H1 (cell line): ENCODE measurements around the gene PHRF1.

Experiments
- BCL11A ChIP-seq, 2 experiments: IDR thresholded peaks; one replicate each; pipeline ENCODE4 v1.6.1; 2011; ENCODE audit warnings: low read depth in 2 of 2, low read length in 2 of 2, mild to moderate bottlenecking in 2 of 2
- JUN ChIP-seq: IDR thresholded peaks from 2 replicates; pipeline ENCODE4 v1.6.1; 2011; ENCODE audit warnings: low read depth, mild to moderate bottlenecking, improper control_type of control experiment, low read length
- POLR2A ChIP-seq, 2 experiments: IDR thresholded peaks; 1 replicate in 1 of 2; 2 replicates in 1 of 2; pipeline ENCODE4 v1.6.1; 2011; ENCODE audit warnings: low read depth in 2 of 2, low read length in 2 of 2, mild to moderate bottlenecking in 2 of 2; ENCODE audit errors: control extremely low read depth in 1 of 2
- RFX5 ChIP-seq: IDR thresholded peaks from 2 replicates; pipeline ENCODE4 v1.6.1; 2011; ENCODE audit warnings: low read depth, low read length, improper control_type of control experiment, borderline replicate concordance
- TAF1 ChIP-seq: IDR thresholded peaks from 2 replicates; pipeline ENCODE4 v1.6.1; 2011; ENCODE audit warnings: mild to moderate bottlenecking, low read depth, low read length
- TF ChIP-seq, protein P1 (sequence below), 3 experiments: IDR thresholded peaks; 1 replicate in 2 of 3; 2 replicates in 1 of 3; pipeline versions ENCODE4 v1.5.1 to v1.6.1; 2011; ENCODE audit warnings: low read length in 3 of 3, mild to moderate bottlenecking in 3 of 3, inconsistent platforms in 2 of 3, low read depth in 1 of 3, moderate library complexity in 1 of 3; ENCODE audit not compliant: insufficient read depth in 1 of 3; ENCODE audit errors: control extremely low read depth in 1 of 3

- TF ChIP-seq JUN = no peak
- no peak for TF ChIP-seq POLR2A (IDR thresholded peaks at IDR 0.05; ENCODE audit: control extremely low read depth in 1 of 2, low read depth in 2 of 2, low read length in 2 of 2)
- TF ChIP-seq TAF1 = no peak
- no peak for TF ChIP-seq BCL11A (IDR thresholded peaks at IDR 0.05; ENCODE audit: low read depth in 2 of 2, low read length in 2 of 2)
- TF ChIP-seq RFX5 = no peak
- TF ChIP-seq, protein P1, sequence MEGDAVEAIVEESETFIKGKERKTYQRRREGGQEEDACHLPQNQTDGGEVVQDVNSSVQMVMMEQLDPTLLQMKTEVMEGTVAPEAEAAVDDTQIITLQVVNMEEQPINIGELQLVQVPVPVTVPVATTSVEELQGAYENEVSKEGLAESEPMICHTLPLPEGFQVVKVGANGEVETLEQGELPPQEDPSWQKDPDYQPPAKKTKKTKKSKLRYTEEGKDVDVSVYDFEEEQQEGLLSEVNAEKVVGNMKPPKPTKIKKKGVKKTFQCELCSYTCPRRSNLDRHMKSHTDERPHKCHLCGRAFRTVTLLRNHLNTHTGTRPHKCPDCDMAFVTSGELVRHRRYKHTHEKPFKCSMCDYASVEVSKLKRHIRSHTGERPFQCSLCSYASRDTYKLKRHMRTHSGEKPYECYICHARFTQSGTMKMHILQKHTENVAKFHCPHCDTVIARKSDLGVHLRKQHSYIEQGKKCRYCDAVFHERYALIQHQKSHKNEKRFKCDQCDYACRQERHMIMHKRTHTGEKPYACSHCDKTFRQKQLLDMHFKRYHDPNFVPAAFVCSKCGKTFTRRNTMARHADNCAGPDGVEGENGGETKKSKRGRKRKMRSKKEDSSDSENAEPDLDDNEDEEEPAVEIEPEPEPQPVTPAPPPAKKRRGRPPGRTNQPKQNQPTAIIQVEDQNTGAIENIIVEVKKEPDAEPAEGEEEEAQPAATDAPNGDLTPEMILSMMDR (IDR thresholded peaks at IDR 0.05; ENCODE audit: control extremely low read depth in 1 of 3, insufficient read depth in 1 of 3, low read depth in 1 of 3, low read length in 3 of 3) = no peak
These were observed 14.7 kb downstream of the PHRF1 start for GRCh38 chr11:590997-591396.
